Measurements from ENCODE around the gene ATF7.
A peak's percentile ranks its signal among the peaks of the same experiment; 100 is the strongest.

Gene ATF7

DNA sequence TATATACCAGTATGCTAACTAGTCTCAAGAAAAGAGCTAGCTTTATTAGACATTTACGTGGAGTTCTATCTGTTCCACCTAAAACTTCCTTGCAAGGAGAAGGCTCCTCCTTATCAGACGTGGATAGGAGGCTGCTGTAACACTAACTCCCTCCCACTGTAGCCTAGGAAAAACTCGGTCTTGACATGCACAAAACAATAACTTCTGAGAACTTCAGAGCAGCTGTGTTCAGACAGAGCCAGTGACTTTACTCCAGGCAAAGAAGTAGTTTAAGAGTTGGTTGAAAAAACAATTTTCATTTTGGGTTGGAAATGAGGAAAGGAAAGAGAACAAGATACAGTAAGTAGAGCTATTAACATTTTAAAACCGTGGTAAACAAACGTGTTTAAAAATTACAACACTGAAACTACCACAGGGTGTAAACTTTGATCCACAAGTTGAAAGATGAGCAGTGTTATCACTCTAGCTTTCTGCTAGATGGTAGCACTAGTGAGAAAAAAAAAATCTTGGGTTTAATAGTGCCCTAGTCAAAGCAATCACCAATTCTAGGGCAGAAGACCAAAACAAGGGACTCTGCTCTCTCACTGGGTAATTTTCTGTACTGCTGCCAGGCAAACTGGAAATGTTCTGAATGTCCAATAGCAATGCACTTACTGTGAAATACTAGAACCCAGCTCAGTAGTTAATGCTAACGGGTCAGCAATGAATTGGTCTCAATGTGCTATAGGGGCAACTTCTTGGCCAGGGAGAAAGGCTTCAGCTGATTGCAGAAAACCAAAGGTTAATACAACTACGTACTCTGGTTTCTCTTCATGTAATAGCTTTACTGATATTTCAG is 2.4 kb downstream of the ATF7 start:
- TF ChIP-seq, protein P1, sequence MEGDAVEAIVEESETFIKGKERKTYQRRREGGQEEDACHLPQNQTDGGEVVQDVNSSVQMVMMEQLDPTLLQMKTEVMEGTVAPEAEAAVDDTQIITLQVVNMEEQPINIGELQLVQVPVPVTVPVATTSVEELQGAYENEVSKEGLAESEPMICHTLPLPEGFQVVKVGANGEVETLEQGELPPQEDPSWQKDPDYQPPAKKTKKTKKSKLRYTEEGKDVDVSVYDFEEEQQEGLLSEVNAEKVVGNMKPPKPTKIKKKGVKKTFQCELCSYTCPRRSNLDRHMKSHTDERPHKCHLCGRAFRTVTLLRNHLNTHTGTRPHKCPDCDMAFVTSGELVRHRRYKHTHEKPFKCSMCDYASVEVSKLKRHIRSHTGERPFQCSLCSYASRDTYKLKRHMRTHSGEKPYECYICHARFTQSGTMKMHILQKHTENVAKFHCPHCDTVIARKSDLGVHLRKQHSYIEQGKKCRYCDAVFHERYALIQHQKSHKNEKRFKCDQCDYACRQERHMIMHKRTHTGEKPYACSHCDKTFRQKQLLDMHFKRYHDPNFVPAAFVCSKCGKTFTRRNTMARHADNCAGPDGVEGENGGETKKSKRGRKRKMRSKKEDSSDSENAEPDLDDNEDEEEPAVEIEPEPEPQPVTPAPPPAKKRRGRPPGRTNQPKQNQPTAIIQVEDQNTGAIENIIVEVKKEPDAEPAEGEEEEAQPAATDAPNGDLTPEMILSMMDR (IDR thresholded peaks at IDR 0.05; ENCODE audit: low read depth, low read length, missing control alignments): no peak
- peak overlapping the region; percentile 56 for H3K4me3 ChIP-seq (replicated peaks; ENCODE audit: low read depth, low read length)
- peak; percentile 29 for DNase-seq (ENCODE audit: extremely low read depth, low read depth)

DNA sequence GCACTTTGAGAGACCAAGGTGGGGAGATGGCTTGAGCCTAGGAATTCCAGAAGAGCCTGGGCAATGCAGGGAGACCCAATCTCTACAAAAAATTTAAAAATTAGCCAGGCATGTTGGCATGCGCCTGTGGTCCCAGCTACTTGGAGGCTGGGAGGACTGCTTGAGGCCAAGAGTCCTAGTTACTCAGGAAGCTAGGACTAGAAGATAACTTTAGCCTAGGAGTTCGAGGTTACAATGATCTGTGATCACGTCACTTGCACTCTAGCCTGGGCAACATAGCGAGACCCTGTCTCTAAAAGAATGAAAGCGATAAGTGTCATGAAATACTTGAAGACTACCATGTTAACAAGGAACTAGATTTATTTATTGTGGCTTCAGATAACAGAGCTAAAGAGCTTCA is 3.5 kb downstream of the ATF7 start:
- no peak for DNase-seq (ENCODE audit: extremely low read depth, low read depth)
- no peak overlapping the region for H3K4me3 ChIP-seq (replicated peaks; ENCODE audit: low read depth, low read length)

DNA sequence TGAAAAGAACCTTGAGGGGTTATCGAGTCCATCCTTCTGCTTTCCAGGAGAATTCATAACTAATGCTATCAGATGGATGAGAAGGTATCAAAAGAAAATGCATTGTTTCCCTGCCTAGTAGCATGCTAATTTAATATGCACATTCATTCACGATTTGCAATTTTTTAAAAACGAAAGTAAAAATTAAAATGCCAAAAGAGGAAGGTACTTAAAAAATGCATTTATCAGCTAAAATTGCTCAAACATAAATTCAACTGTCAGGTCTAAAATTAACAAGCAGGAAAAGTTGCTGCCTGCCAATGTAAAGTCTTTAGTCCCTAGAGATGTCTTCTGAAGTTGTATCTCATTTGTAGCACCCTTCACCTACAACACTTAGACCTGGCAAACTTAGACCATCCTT is 7.9 kb downstream of the ATF7 start:
- TF ChIP-seq, protein P1 (IDR thresholded peaks at IDR 0.05; ENCODE audit: low read depth, low read length, missing control alignments): no peak
- no peak overlapping the region for H3K4me3 ChIP-seq (replicated peaks; ENCODE audit: low read depth, low read length)
- DNase-seq (ENCODE audit: extremely low read depth, low read depth): no peak

More for the DNA sequence above, 3.5 kb downstream of the ATF7 start:
- TF ChIP-seq, protein P1 (IDR thresholded peaks at IDR 0.05; ENCODE audit: low read depth, low read length, missing control alignments): no peak

DNA sequence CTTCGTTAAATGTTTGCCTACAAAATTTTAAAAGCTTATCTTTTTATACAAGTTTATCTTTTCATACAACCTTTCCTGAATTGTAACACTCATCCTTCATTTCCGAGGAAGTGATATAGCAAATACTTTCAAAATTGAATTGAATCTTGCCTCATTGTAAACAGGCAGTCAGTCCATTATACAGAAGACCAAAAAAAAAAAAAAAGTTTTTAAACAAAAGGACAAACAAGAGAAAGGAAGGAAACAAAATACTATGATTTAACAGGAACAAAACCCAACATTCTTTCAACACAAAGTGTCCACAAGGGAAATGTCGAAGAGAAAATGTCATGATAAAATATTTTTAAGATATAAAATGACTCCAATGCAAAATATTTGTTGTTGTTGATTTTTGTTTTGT is 8.5 kb downstream of the ATF7 start:
- DNase-seq (ENCODE audit: extremely low read depth, low read depth): no peak
- TF ChIP-seq, protein P1 (IDR thresholded peaks at IDR 0.05; ENCODE audit: low read depth, low read length, missing control alignments): no peak
- no peak overlapping the region for H3K4me3 ChIP-seq (replicated peaks; ENCODE audit: low read depth, low read length)

DNA sequence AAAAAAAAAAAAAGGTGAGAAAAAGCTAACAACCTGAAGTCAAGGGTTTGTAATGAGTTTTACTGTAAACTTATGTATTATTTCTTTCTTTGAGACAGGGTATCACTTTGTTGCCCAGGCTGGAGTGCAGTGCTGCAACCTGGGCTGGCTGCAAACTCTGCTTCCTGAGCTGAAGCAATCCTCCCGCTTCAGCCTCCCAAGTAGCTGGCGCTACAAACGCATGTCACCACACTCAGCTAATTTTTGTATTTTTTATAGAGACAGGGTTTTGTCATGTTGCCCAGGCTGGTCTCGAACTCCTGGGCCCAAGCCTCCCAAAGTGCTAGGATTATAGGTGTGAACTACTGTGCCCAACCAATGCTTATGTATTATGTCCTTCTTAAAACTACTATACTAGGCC is 9.2 kb downstream of the ATF7 start:
- DNase-seq (ENCODE audit: extremely low read depth, low read depth): no peak
- H3K4me3 ChIP-seq (replicated peaks; ENCODE audit: low read depth, low read length): no peak overlapping the region
- TF ChIP-seq, protein P1 (IDR thresholded peaks at IDR 0.05; ENCODE audit: low read depth, low read length, missing control alignments): no peak

DNA sequence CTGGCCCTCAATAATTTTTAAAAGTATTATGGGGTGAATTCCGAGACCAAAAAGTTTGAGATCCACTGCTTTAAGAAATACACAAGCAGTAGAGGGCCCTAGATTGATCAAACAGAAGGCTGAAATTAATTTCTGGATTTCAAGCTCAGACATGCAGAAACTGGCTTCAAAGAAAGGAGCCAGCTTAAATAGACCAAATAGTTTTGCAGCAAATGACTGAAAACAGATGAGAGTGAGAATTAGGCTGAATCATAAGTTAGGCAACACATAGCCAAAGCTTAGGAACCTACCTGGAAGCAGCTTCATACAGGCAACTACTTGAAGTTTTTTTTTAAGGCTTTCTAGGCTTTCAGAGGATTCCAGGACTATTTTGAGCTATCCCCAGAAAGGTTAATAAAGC is 12.4 kb downstream of the ATF7 start:
- TF ChIP-seq, protein P1 (IDR thresholded peaks at IDR 0.05; ENCODE audit: low read depth, low read length, missing control alignments): no peak
- no peak for DNase-seq (ENCODE audit: extremely low read depth, low read depth)
- H3K4me3 ChIP-seq (replicated peaks; ENCODE audit: low read depth, low read length): no peak overlapping the region

Measured in HFF-Myc (cell line).